ENCODE results near the gene HDAC9. TPM values are rescaled to one million over a fixed set of nuclear protein-coding genes. Genes with fewer than 3 reads are reported as not detected.

HDAC9 gene
- total and polyA plus RNA-seq, 2 of the 13 experiments (the other 11 are each of a cell fraction or from before 2014, with no cell fraction given) = 0.05 to 0.07 TPM

- ChIA-PET POLR2A (no interaction called here), CTCF (ENCODE audit: low intra/inter-chr PET ratio, low total read pairs) (no interaction called here)
- Histone ChIP-seq H3K9me3 (ENCODE audit: low read length) (no peaks in the 10 kb centered on the region), H3K4me3 (replicated peaks in 1 of 3; ENCODE audit: insufficient read depth in 1 of 3, low read depth in 2 of 3, low read length in 3 of 3) (no peak overlapping the region), H3K79me2 (ENCODE audit: insufficient read depth, low read length) (no peaks in the 10 kb centered on the region), H4K20me1 (ENCODE audit: insufficient read depth, low read length) (no peaks in the 10 kb centered on the region; the same call in 1 of the 2 replicates), H3K4me2 (ENCODE audit: low read depth, low read length) (no peak overlapping the region), H3K9ac (ENCODE audit: insufficient read depth, low read depth, low read length) (no peak overlapping the region), H3K27ac (ENCODE audit: extremely low read length, insufficient read depth, low read length) (no peak overlapping the region), H3K27me3 (ENCODE audit: control insufficient read depth in 1 of 2, insufficient read depth in 2 of 2, low read length in 2 of 2) (no peaks in the 10 kb centered on the region; a peak in 3 of 5 replicates), H2AFZ (ENCODE audit: low read length) (no peak overlapping the region), H3K36me3 (replicated peaks in 1 of 2; ENCODE audit: control insufficient read depth in 1 of 2, insufficient read depth in 2 of 2, low read length in 2 of 2) (no peaks in the 10 kb centered on the region), H3K4me1 (ENCODE audit: insufficient read depth, low read length) (no peaks in the 10 kb centered on the region)
- ATAC-seq (no peak), DNase-seq (ENCODE audit: low spot score) (no peak), FAIRE-seq (no peak)
- 15% methylated on average over 4 of the region's 4 CpGs for WGBS (ENCODE audit: low lambda C conversion rate)
- no TSS peak for BruUV-seq (replicated peaks)
- in situ Hi-C loops (cut with HindIII; ENCODE audit: extremely low pct_ligation_motif_present, low pct_unique_long_range_greater_than_20kb) (no loop called here), intact Hi-C loops (cut with micrococcal nuclease; ENCODE audit: unreplicated experiment) (no loop called here)
- TF ChIP-seq MTA3 (CRISPR knock-in tag; IDR thresholded peaks at IDR 0.05) (no peak), FLYWCH1 (CRISPR knock-in tag; IDR thresholded peaks at IDR 0.05) (no peak), FOXA3 (CRISPR knock-in tag; IDR thresholded peaks at IDR 0.05) (no peak), MED8 (CRISPR knock-in tag; IDR thresholded peaks at IDR 0.05; ENCODE audit: insufficient replicate concordance) (no peak), ZNF468 (CRISPR knock-in tag; IDR thresholded peaks at IDR 0.05) (no peak), ZNF317 (CRISPR knock-in tag; IDR thresholded peaks at IDR 0.05) (no peak), THYN1 (CRISPR knock-in tag; IDR thresholded peaks at IDR 0.05; ENCODE audit: borderline replicate concordance, low read depth) (no peak), GATAD1 (CRISPR knock-in tag; IDR thresholded peaks at IDR 0.05) (no peak), ZNF562 (CRISPR knock-in tag; IDR thresholded peaks at IDR 0.05; ENCODE audit: borderline replicate concordance) (no peak), PTBP1 (IDR thresholded peaks at IDR 0.05; ENCODE audit: low read depth, low read length, poor library complexity, severe bottlenecking) (no peak), NCOA1 (CRISPR knock-in tag; IDR thresholded peaks at IDR 0.05) (no peak), ZNF292 (CRISPR knock-in tag; IDR thresholded peaks at IDR 0.05; ENCODE audit: borderline replicate concordance, low read depth) (no peak), ZSCAN25 (CRISPR knock-in tag; IDR thresholded peaks at IDR 0.05) (no peak), TSC22D2 (CRISPR knock-in tag; IDR thresholded peaks at IDR 0.05; ENCODE audit: borderline replicate concordance) (no peak), ZNF619 (CRISPR knock-in tag; IDR thresholded peaks at IDR 0.05) (no peak), ZBTB39 (CRISPR knock-in tag; IDR thresholded peaks at IDR 0.05) (no peak), BRD4 (CRISPR knock-in tag; IDR thresholded peaks at IDR 0.05) (no peak)
- TF ChIP-seq, protein P1, sequence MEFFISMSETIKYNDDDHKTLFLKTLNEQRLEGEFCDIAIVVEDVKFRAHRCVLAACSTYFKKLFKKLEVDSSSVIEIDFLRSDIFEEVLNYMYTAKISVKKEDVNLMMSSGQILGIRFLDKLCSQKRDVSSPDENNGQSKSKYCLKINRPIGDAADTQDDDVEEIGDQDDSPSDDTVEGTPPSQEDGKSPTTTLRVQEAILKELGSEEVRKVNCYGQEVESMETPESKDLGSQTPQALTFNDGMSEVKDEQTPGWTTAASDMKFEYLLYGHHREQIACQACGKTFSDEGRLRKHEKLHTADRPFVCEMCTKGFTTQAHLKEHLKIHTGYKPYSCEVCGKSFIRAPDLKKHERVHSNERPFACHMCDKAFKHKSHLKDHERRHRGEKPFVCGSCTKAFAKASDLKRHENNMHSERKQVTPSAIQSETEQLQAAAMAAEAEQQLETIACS (CRISPR knock-in tag; IDR thresholded peaks at IDR 0.05) = no peak
- TF ChIP-seq, protein P2, sequence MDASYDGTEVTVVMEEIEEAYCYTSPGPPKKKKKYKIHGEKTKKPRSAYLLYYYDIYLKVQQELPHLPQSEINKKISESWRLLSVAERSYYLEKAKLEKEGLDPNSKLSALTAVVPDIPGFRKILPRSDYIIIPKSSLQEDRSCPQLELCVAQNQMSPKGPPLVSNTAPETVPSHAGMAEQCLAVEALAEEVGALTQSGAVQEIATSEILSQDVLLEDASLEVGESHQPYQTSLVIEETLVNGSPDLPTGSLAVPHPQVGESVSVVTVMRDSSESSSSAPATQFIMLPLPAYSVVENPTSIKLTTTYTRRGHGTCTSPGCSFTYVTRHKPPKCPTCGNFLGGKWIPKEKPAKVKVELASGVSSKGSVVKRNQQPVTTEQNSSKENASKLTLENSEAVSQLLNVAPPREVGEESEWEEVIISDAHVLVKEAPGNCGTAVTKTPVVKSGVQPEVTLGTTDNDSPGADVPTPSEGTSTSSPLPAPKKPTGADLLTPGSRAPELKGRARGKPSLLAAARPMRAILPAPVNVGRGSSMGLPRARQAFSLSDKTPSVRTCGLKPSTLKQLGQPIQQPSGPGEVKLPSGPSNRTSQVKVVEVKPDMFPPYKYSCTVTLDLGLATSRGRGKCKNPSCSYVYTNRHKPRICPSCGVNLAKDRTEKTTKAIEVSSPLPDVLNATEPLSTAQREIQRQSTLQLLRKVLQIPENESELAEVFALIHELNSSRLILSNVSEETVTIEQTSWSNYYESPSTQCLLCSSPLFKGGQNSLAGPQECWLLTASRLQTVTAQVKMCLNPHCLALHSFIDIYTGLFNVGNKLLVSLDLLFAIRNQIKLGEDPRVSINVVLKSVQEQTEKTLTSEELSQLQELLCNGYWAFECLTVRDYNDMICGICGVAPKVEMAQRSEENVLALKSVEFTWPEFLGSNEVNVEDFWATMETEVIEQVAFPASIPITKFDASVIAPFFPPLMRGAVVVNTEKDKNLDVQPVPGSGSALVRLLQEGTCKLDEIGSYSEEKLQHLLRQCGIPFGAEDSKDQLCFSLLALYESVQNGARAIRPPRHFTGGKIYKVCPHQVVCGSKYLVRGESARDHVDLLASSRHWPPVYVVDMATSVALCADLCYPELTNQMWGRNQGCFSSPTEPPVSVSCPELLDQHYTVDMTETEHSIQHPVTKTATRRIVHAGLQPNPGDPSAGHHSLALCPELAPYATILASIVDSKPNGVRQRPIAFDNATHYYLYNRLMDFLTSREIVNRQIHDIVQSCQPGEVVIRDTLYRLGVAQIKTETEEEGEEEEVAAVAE (CRISPR knock-in tag; IDR thresholded peaks at IDR 0.05; ENCODE audit: borderline replicate concordance) = no peak
Observed at GRCh38 chr7:18572154-18572553, 76.6 kb downstream of the HDAC9 start.
